K562 (cell line): ENCODE measurements around the gene RIPK4. TPM values are rescaled to one million over a fixed set of nuclear protein-coding genes. Genes with fewer than 3 reads are reported as not detected.

ENCODE experiments used
- ATAC-seq: fragments of 200-7000 bp; cut with Tn5 transposase; 3 replicates; pipeline ENCODE4 v1.9.1; 2020; ENCODE audit warnings: moderate library complexity
- BruUV-seq: library from RNA; stranded (reverse); fragments of 400-500 nt; replicated peaks from 2 replicates; lab custom pipeline; 2021; lab: Mats Ljungman, UMichigan
- CTCF ChIA-PET: fragments of 300-600 bp; formaldehyde crosslinking; extraction: SDS; loops from one replicate; lab custom pipeline; 2021; ENCODE audit warnings: low intra/inter-chr PET ratio; lab: Yijun Ruan, JAX
- POLR2A ChIA-PET: fragments of 300-600, 350-650 bp; sonication (Branson Sonifier 250); formaldehyde crosslinking; extraction: SDS; loops from one replicate; lab custom pipeline; 2021; ENCODE audit warnings: antibody characterized with exemption, inconsistent platforms; lab: Yijun Ruan, JAX
- DNase-seq, 4 experiments: peaks; one replicate each; pipeline versions ENCODE4 v3.0.0 to v3.0.0-alpha.2; 2011 to 2018; ENCODE audit warnings: low spot score in 3 of 4, mixed read lengths in 3 of 4; ENCODE audit errors: extremely low read depth in 1 of 4
- FAIRE-seq: peaks from 2 replicates; lab custom pipeline; 2011; peaks lifted over from hg19 to GRCh38; lab: Jason Lieb, UNC
- H2AFZ ChIP-seq: 2 replicates; pipeline ENCODE4 v1.6.0; 2011; ENCODE audit warnings: low read depth, low read length, control low read depth, inconsistent platforms
- H3K27ac ChIP-seq: fragments of 200-600 bp; 3 replicates; pipeline ENCODE4 v1.8.0; 2011; ENCODE audit warnings: low read depth, mild to moderate bottlenecking, control low read depth, inconsistent platforms, low read length, moderate library complexity, mixed read lengths; ENCODE audit errors: extremely low read depth
- H3K27me3 ChIP-seq, 2 experiments: fragments of 300-600 bp in 1 of 2; 2 replicates in 1 of 2; 3 replicates in 1 of 2; pipeline versions ENCODE4 v1.6.0 to v1.8.0; 2011; ENCODE audit warnings: inconsistent platforms in 2 of 2, low read length in 2 of 2, mild to moderate bottlenecking in 1 of 2, mixed read lengths in 1 of 2, moderate library complexity in 1 of 2; ENCODE audit not compliant: control insufficient read depth in 2 of 2, insufficient read depth in 2 of 2
- H3K36me3 ChIP-seq: fragments of 300-600 bp; 3 replicates; pipeline ENCODE4 v1.8.0; 2011; ENCODE audit warnings: mild to moderate bottlenecking, low read length, inconsistent platforms; ENCODE audit not compliant: control insufficient read depth, insufficient read depth
- H3K4me1 ChIP-seq, 2 experiments: fragments of 200-600 bp in 1 of 2; replicated peaks in 1 of 2; 2 replicates in 1 of 2; 3 replicates in 1 of 2; pipeline versions ENCODE4 v1.5.1 to v1.8.0; 2011; ENCODE audit warnings: inconsistent platforms in 2 of 2, low read length in 2 of 2, mild to moderate bottlenecking in 1 of 2, mixed read lengths in 1 of 2, moderate library complexity in 1 of 2; ENCODE audit not compliant: control insufficient read depth in 2 of 2, insufficient read depth in 2 of 2
- H3K4me2 ChIP-seq: 2 replicates; pipeline ENCODE4 v1.6.1; 2011; ENCODE audit warnings: low read length, control low read depth, inconsistent platforms, mixed read lengths; ENCODE audit not compliant: insufficient read depth
- H3K4me3 ChIP-seq: fragments of 200-600 bp; sonication (generic), shearing (Covaris generic); 2 replicates; pipeline ENCODE4 v1.5.1; 2016; ENCODE audit warnings: control low read depth, inconsistent platforms
- H3K79me2 ChIP-seq: fragments of 200-600 bp; 3 replicates; pipeline ENCODE4 v1.8.0; 2011; ENCODE audit warnings: low read length, inconsistent platforms; ENCODE audit not compliant: control insufficient read depth, insufficient read depth
- H3K9ac ChIP-seq, 2 experiments: 2 replicates each; pipeline versions ENCODE4 v1.6.0 to v1.6.1; 2011; ENCODE audit warnings: low read depth in 2 of 2, low read length in 2 of 2, control low read depth in 1 of 2, inconsistent platforms in 1 of 2, mild to moderate bottlenecking in 1 of 2, mixed read lengths in 1 of 2; ENCODE audit not compliant: insufficient read depth in 1 of 2
- H3K9me1 ChIP-seq: one replicate; pipeline ENCODE4 v1.6.0; 2011; ENCODE audit warnings: inconsistent platforms, mild to moderate bottlenecking, low read length, moderate library complexity; ENCODE audit not compliant: control insufficient read depth, insufficient read depth
- H3K9me3 ChIP-seq: replicated peaks from 2 replicates; pipeline ENCODE4 v1.5.1; 2011; ENCODE audit warnings: low read depth, low read length, inconsistent platforms; ENCODE audit not compliant: control insufficient read depth, insufficient read depth
- H4K20me1 ChIP-seq: replicated peaks from 2 replicates; pipeline ENCODE4 v1.6.1; 2011; ENCODE audit warnings: low read length, inconsistent platforms, mixed read lengths; ENCODE audit not compliant: control insufficient read depth, insufficient read depth
- HNRNPL ChIP-seq: fragments of 200-400 bp; formaldehyde crosslinking; IDR thresholded peaks from 2 replicates; pipeline ENCODE4 v1.6.1; 2017; ENCODE audit warnings: low read depth, mild to moderate bottlenecking, low read length
- SMARCA4 ChIP-seq: fragments of 450-650 bp; IDR thresholded peaks from 2 replicates; pipeline ENCODE4 v1.6.1; 2016
- YY1 ChIP-seq, 3 experiments: IDR thresholded peaks; 2 replicates each; pipeline ENCODE4 v1.6.1; 2011; ENCODE audit warnings: low read length in 2 of 3, mild to moderate bottlenecking in 2 of 3, moderate library complexity in 2 of 3, borderline replicate concordance in 1 of 3, control low read depth in 1 of 3, low read depth in 1 of 3; ENCODE audit not compliant: insufficient read depth in 3 of 3, insufficient replicate concordance in 2 of 3, control insufficient read depth in 1 of 3, insufficient read length in 1 of 3; ENCODE audit errors: extremely low read depth in 1 of 3
- WGBS: fragments of 100-300 bp; shearing (Covaris generic); methylation state at CpG from one replicate; pipeline ENCODE4 v1.1.6; 2016; ENCODE audit warnings: low coverage, mixed read lengths; ENCODE audit not compliant: insufficient coverage; ENCODE audit errors: missing lambda C conversion rate; 5-methylcytosine and 5-hydroxymethylcytosine counted together
- in situ Hi-C: fragments of 300-500 bp; cut with MboI; formaldehyde crosslinking; loops from 4 replicates; pipeline ENCODE4 v1.15.0; 2018; ENCODE audit warnings: inconsistent platforms, mixed read lengths
- intact Hi-C: fragments of 100-400 bp; cut with micrococcal nuclease; formaldehyde crosslinking; loops from 2 replicates; pipeline ENCODE4 v1.14.2; 2022
- polyA plus RNA-seq, 8 experiments: library from polyadenylated mRNA; depleted of rRNA in 4 of 8; stranded (reverse) in 5 of 8; unstranded in 3 of 8; fragments of >200 nt; fragmentation: Nextera tagmentation in 2 of 8; fragmentation: Illumina TruSeq in 1 of 8; extraction: Ambion mirVana in 2 of 8; extraction: Trizol in 1 of 8; gene quantifications; 2 replicates each; pipeline versions ENCODE4 v1.2.1 to v1.2.3, GENCODE V29; 2011 to 2014; ENCODE audit warnings: inconsistent platforms in 1 of 8, missing spikeins in 1 of 8
- total RNA-seq, 7 experiments: library from RNA; depleted of rRNA in 6 of 7; stranded (reverse); fragments of >200 nt in 6 of 7; fragmentation: Illumina TruSeq in 2 of 7; extraction: Trizol in 2 of 7; gene quantifications; 2 replicates each; pipeline versions ENCODE4 v1.2.1 to v1.2.3, GENCODE V29; 2011 to 2021; ENCODE audit warnings: low replicate concordance in 1 of 7
- TF ChIP-seq, protein P1 (sequence below): fragments of 200-400 bp; formaldehyde crosslinking; IDR thresholded peaks from 2 replicates; pipeline ENCODE4 v1.6.1; 2017; ENCODE audit warnings: mild to moderate bottlenecking, low read depth, low read length, moderate library complexity
- TF ChIP-seq, protein P2 (sequence below): fragments of 450-650 bp; IDR thresholded peaks from 2 replicates; pipeline ENCODE4 v1.6.1; 2017; ENCODE audit warnings: antibody characterized with exemption

Gene RIPK4
- total and polyA plus RNA-seq, 9 of the 15 experiments (the other 6 are each of a cell fraction or from before 2014, with no cell fraction given): not detected

DNA sequence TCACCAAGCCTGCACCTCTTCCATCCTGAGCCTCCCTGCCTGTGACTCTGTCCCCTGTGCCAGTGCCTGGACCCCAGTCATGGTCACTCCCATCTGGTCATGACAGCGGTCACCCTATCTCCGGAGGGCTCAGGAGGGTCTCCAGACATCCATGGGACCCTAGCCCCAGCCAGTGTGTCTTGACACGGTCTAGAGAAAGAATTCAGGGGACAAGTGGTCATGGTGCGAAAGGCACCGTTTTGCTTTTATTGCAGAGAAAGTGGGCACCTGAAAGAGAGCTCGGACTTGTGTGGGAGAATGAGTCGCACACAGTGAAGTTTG, 4.7 kb upstream of the RIPK4 start:
- under 1% methylated on average over 7 of the region's 7 CpGs for WGBS
- POLR2A ChIA-PET: interaction anchor here (0.6 kb wide), 1 partner anchor 228 kb away, joined by 3 read pairs; no protein-coding TSS in a partner anchor
- no peak overlapping the region for H3K4me3 ChIP-seq
- no peak for DNase-seq
- H4K20me1 ChIP-seq: peaks cover 14% of the 10 kb centered on the region; the same call in 1 of the 2 replicates
- CTCF ChIA-PET: no interaction called here
- TF ChIP-seq, protein P1, sequence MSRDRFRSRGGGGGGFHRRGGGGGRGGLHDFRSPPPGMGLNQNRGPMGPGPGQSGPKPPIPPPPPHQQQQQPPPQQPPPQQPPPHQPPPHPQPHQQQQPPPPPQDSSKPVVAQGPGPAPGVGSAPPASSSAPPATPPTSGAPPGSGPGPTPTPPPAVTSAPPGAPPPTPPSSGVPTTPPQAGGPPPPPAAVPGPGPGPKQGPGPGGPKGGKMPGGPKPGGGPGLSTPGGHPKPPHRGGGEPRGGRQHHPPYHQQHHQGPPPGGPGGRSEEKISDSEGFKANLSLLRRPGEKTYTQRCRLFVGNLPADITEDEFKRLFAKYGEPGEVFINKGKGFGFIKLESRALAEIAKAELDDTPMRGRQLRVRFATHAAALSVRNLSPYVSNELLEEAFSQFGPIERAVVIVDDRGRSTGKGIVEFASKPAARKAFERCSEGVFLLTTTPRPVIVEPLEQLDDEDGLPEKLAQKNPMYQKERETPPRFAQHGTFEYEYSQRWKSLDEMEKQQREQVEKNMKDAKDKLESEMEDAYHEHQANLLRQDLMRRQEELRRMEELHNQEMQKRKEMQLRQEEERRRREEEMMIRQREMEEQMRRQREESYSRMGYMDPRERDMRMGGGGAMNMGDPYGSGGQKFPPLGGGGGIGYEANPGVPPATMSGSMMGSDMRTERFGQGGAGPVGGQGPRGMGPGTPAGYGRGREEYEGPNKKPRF: no peak
- no peak for TF ChIP-seq SMARCA4
- no peak for TF ChIP-seq YY1 (IDR thresholded peaks at IDR 0.05; ENCODE audit: borderline replicate concordance in 1 of 3, control insufficient read depth in 1 of 3, extremely low read depth in 1 of 3, insufficient read depth in 3 of 3, insufficient read length in 1 of 3, insufficient replicate concordance in 2 of 3, low read depth in 1 of 3, low read length in 2 of 3)
- TF ChIP-seq HNRNPL: no peak
- TF ChIP-seq, protein P2, sequence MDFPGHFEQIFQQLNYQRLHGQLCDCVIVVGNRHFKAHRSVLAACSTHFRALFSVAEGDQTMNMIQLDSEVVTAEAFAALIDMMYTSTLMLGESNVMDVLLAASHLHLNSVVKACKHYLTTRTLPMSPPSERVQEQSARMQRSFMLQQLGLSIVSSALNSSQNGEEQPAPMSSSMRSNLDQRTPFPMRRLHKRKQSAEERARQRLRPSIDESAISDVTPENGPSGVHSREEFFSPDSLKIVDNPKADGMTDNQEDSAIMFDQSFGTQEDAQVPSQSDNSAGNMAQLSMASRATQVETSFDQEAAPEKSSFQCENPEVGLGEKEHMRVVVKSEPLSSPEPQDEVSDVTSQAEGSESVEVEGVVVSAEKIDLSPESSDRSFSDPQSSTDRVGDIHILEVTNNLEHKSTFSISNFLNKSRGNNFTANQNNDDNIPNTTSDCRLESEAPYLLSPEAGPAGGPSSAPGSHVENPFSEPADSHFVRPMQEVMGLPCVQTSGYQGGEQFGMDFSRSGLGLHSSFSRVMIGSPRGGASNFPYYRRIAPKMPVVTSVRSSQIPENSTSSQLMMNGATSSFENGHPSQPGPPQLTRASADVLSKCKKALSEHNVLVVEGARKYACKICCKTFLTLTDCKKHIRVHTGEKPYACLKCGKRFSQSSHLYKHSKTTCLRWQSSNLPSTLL: no peak
- ATAC-seq: no peak
- H3K9me1 ChIP-seq: no peaks in the 10 kb centered on the region
- H3K27me3 ChIP-seq: peaks cover 67 to 69% of the 10 kb centered on the region in 2 experiments
- H3K9me3 ChIP-seq: no peaks in the 10 kb centered on the region
- no peak overlapping the region for H3K9ac ChIP-seq
- FAIRE-seq: no peak
- no peaks in the 10 kb centered on the region for H3K79me2 ChIP-seq
- no peak overlapping the region for H3K4me2 ChIP-seq
- H3K36me3 ChIP-seq: no peaks in the 10 kb centered on the region
- H3K27ac ChIP-seq: no peak overlapping the region
- intact Hi-C loops: loop anchor here (10.0 kb wide), 1 partner anchor 487 kb away; no protein-coding TSS in a partner anchor
- H3K4me1 ChIP-seq: peaks cover 0 to 5% of the 10 kb centered on the region in 2 experiments; a peak in 2 of 5 replicates
- in situ Hi-C loops: no loop called here
- no peak overlapping the region for H2AFZ ChIP-seq
- no TSS peak for BruUV-seq
